ENCODE data around the gene ZNF23.

DNA sequence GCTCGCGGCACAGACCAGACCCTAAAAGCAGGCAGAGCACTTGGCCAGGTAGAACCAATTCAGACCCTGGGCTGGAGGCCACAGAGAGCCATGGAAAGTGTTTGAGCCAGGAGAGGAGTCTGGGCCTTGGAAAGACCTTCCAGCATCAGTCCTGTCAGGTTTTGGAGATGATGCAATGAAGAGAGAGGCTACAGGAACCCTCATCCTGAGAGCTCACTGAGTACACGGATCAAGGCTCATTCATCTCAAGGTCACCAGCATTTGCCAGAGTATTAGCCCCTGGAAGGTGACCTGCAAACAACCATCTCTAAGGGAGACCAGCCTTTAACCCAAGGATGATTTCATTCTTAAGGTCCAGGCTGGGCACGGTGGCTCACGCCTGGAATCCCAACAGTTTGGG lies 48.0 kb downstream of the ZNF23 start:
- TF ChIP-seq POLR2A (IDR thresholded peaks at IDR 0.05) (no peak), POLR2AphosphoS5 (IDR thresholded peaks at IDR 0.05) (no peak), EP300 (IDR thresholded peaks at IDR 0.05) (no peak)
- TF ChIP-seq, protein P1, sequence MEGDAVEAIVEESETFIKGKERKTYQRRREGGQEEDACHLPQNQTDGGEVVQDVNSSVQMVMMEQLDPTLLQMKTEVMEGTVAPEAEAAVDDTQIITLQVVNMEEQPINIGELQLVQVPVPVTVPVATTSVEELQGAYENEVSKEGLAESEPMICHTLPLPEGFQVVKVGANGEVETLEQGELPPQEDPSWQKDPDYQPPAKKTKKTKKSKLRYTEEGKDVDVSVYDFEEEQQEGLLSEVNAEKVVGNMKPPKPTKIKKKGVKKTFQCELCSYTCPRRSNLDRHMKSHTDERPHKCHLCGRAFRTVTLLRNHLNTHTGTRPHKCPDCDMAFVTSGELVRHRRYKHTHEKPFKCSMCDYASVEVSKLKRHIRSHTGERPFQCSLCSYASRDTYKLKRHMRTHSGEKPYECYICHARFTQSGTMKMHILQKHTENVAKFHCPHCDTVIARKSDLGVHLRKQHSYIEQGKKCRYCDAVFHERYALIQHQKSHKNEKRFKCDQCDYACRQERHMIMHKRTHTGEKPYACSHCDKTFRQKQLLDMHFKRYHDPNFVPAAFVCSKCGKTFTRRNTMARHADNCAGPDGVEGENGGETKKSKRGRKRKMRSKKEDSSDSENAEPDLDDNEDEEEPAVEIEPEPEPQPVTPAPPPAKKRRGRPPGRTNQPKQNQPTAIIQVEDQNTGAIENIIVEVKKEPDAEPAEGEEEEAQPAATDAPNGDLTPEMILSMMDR (IDR thresholded peaks at IDR 0.05) = no peak

Data from stomach (tissue), 4 donors.